HepG2 (cell line): ENCODE results near the gene ADCK2. TPM values are rescaled to one million over a fixed set of nuclear protein-coding genes. Genes with fewer than 3 reads are reported as not detected.

ENCODE experiments used
- AGO2 ChIP-seq: fragments of 200-400 bp; formaldehyde crosslinking; optimal IDR thresholded peaks from 2 replicates; pipeline ENCODE3; 2017; ENCODE audit warnings: mild to moderate bottlenecking, low read depth, low read length, moderate library complexity
- ARNT ChIP-seq: fragments of 450-650 bp; IDR thresholded peaks from 2 replicates; pipeline ENCODE4 v1.6.1; 2017
- ARNT2 ChIP-seq: sonication (generic); formaldehyde crosslinking; IDR thresholded peaks from 2 replicates; pipeline ENCODE4 v1.8.0; 2022; ENCODE audit warnings: mild to moderate bottlenecking, low read depth, missing genetic modification reagents, moderate library complexity
- CBFB ChIP-seq: sonication (generic); formaldehyde crosslinking; IDR thresholded peaks from 2 replicates; pipeline ENCODE4 v1.4.0; 2020; ENCODE audit warnings: missing genetic modification reagents
- FOXC1 ChIP-seq: sonication (generic); formaldehyde crosslinking; IDR thresholded peaks from 2 replicates; pipeline ENCODE4 v1.8.0; 2022; ENCODE audit warnings: mild to moderate bottlenecking, missing genetic modification reagents, borderline replicate concordance
- HMGA1 ChIP-seq: sonication (generic); formaldehyde crosslinking; conservative IDR thresholded peaks from 2 replicates; pipeline ENCODE4 v1.4.0; 2020; ENCODE audit warnings: missing genetic modification reagents
- KAT8 ChIP-seq: IDR thresholded peaks from 2 replicates; pipeline ENCODE4 v1.6.1; 2016; ENCODE audit warnings: missing genetic modification reagents, missing compliant biosample characterization
- LCORL ChIP-seq, 2 experiments: fragments of 450-650 bp in 1 of 2; sonication (generic) in 1 of 2; formaldehyde crosslinking in 1 of 2; IDR thresholded peaks; 2 replicates each; pipeline versions ENCODE4 v1.5.0 to v1.6.1; 2017 to 2020; ENCODE audit warnings: antibody characterized with exemption in 1 of 2, missing genetic modification reagents in 1 of 2
- NFYC ChIP-seq: IDR thresholded peaks from 2 replicates; pipeline ENCODE4 v1.6.1; 2016; ENCODE audit warnings: missing genetic modification reagents, missing compliant biosample characterization
- NRL ChIP-seq: sonication (generic); formaldehyde crosslinking; IDR thresholded peaks from 2 replicates; pipeline ENCODE4 v1.5.0; 2020; ENCODE audit warnings: missing genetic modification reagents, mild to moderate bottlenecking, moderate library complexity, borderline replicate concordance
- PLSCR1 ChIP-seq: sonication (generic); formaldehyde crosslinking; IDR thresholded peaks from 2 replicates; pipeline ENCODE4 v1.5.0; 2020; ENCODE audit warnings: missing genetic modification reagents, mild to moderate bottlenecking, borderline replicate concordance
- POLR2AphosphoS2 ChIP-seq: IDR thresholded peaks from 2 replicates; pipeline ENCODE4 v1.6.1; 2011; ENCODE audit warnings: low read depth, low read length, improper control_type of control experiment
- RNF2 ChIP-seq: fragments of 450-650 bp; conservative IDR thresholded peaks from 2 replicates; pipeline ENCODE4 v1.6.1; 2016; ENCODE audit warnings: low read depth
- SMAD9 ChIP-seq: sonication (generic); formaldehyde crosslinking; IDR thresholded peaks from 2 replicates; pipeline ENCODE4 v1.5.1; 2020; ENCODE audit warnings: mild to moderate bottlenecking, missing genetic modification reagents
- SP5 ChIP-seq: IDR thresholded peaks from 2 replicates; pipeline ENCODE4 v1.6.1; 2016; ENCODE audit warnings: low read depth, borderline replicate concordance
- TEAD2 ChIP-seq: sonication (generic); formaldehyde crosslinking; IDR thresholded peaks from 2 replicates; pipeline ENCODE4 v1.9.0; 2021; ENCODE audit warnings: missing genetic modification reagents
- THAP11 ChIP-seq: IDR thresholded peaks from 2 replicates; pipeline ENCODE4 v1.6.1; 2016; ENCODE audit warnings: missing biosample characterization, missing genetic modification reagents
- ZFP37 ChIP-seq: sonication (generic); formaldehyde crosslinking; IDR thresholded peaks from 2 replicates; pipeline ENCODE4 v1.4.0; 2020; ENCODE audit warnings: missing genetic modification reagents, borderline replicate concordance
- ZFY ChIP-seq: sonication (generic); formaldehyde crosslinking; IDR thresholded peaks from 2 replicates; pipeline ENCODE4 v1.4.0; 2020; ENCODE audit warnings: missing genetic modification reagents
- ZNF292 ChIP-seq: sonication (generic); formaldehyde crosslinking; IDR thresholded peaks from 2 replicates; pipeline ENCODE4 v1.8.1; 2022; ENCODE audit warnings: mild to moderate bottlenecking, low read depth, missing genetic modification reagents, borderline replicate concordance
- ZNF354B ChIP-seq: sonication (generic); formaldehyde crosslinking; IDR thresholded peaks from 2 replicates; pipeline ENCODE4 v1.8.0; 2022; ENCODE audit warnings: mild to moderate bottlenecking, missing genetic modification reagents
- ZNF367 ChIP-seq: sonication (generic); formaldehyde crosslinking; IDR thresholded peaks from 2 replicates; pipeline ENCODE4 v1.4.0; 2020; ENCODE audit warnings: missing genetic modification reagents, borderline replicate concordance
- ZNF549 ChIP-seq: sonication (generic); formaldehyde crosslinking; IDR thresholded peaks from 2 replicates; pipeline ENCODE4 v1.5.0; 2020; ENCODE audit warnings: missing genetic modification reagents
- ZNF562 ChIP-seq: sonication (generic); formaldehyde crosslinking; IDR thresholded peaks from 2 replicates; pipeline ENCODE4 v1.8.0; 2022; ENCODE audit warnings: missing genetic modification reagents, borderline replicate concordance
- ZNF672 ChIP-seq: sonication (generic); formaldehyde crosslinking; IDR thresholded peaks from 2 replicates; pipeline ENCODE4 v1.8.1; 2022; ENCODE audit warnings: missing genetic modification reagents
- ZNF883 ChIP-seq: sonication (generic); formaldehyde crosslinking; IDR thresholded peaks from 2 replicates; pipeline ENCODE4 v1.5.1; 2020; ENCODE audit warnings: mild to moderate bottlenecking, missing genetic modification reagents; ENCODE audit errors: not compliant biosample characterization
- polyA plus RNA-seq, 8 experiments: library from polyadenylated mRNA; depleted of rRNA in 3 of 8; stranded (reverse) in 7 of 8; unstranded in 1 of 8; fragments of >200 nt; fragmentation: Illumina TruSeq in 4 of 8; extraction: Trizol in 4 of 8; gene quantifications; 2 replicates each; pipeline versions ENCODE4 v1.2.1 to v1.2.3, GENCODE V29; 2011 to 2016; ENCODE audit warnings: low read depth in 4 of 8, missing spikeins in 1 of 8, mixed read lengths in 1 of 8; ENCODE audit not compliant: insufficient read depth in 1 of 8
- total RNA-seq, 5 experiments: library from RNA; depleted of rRNA; stranded (reverse); fragments of >200 nt; fragmentation: Illumina TruSeq; extraction: Trizol; gene quantifications; 2 replicates each; pipeline ENCODE4 v1.2.3, GENCODE V29; 2016; ENCODE audit warnings: low read depth in 1 of 5
- TF ChIP-seq, protein P1 (sequence below): sonication (generic); formaldehyde crosslinking; IDR thresholded peaks from 2 replicates; pipeline ENCODE4 v1.4.0; 2020; ENCODE audit warnings: mild to moderate bottlenecking, missing genetic modification reagents

The ADCK2 gene
- total and polyA plus RNA-seq, 2 of the 13 experiments (the other 11 are each of a cell fraction or from before 2014, with no cell fraction given), result 8.6 to 18.8 TPM

- TF ChIP-seq PLSCR1 (CRISPR knock-in tag), result no peak
- TF ChIP-seq POLR2AphosphoS2, result no peak
- TF ChIP-seq HMGA1 (CRISPR knock-in tag), result no peak
- 0 out of 2 replicates have a peak, but pooled peaks have one; percentile 31 for TF ChIP-seq TEAD2
- no peak for TF ChIP-seq ZNF549 (CRISPR knock-in tag)
- TF ChIP-seq LCORL (IDR thresholded peaks at IDR 0.05), result no peak
- 0 out of 2 replicates have a peak, but pooled peaks have one; percentile 30 for TF ChIP-seq LCORL (CRISPR knock-in tag; IDR thresholded peaks at IDR 0.05)
- no peak for TF ChIP-seq ARNT
- no peak for TF ChIP-seq ZFP37 (CRISPR knock-in tag)
- TF ChIP-seq ZNF883 (CRISPR knock-in tag), result no peak
- 0 out of 2 replicates have a peak, but pooled peaks have one; percentile 29 for TF ChIP-seq FOXC1
- no peak for TF ChIP-seq ZNF367 (CRISPR knock-in tag)
- TF ChIP-seq NRL (CRISPR knock-in tag), result no peak
- peak; percentile 10 for TF ChIP-seq AGO2
- no peak for TF ChIP-seq ZNF292 (CRISPR knock-in tag)
- 0 out of 2 replicates have a peak, but pooled peaks have one; percentile 59 for TF ChIP-seq ARNT2 (CRISPR knock-in tag)
- TF ChIP-seq, protein P1, sequence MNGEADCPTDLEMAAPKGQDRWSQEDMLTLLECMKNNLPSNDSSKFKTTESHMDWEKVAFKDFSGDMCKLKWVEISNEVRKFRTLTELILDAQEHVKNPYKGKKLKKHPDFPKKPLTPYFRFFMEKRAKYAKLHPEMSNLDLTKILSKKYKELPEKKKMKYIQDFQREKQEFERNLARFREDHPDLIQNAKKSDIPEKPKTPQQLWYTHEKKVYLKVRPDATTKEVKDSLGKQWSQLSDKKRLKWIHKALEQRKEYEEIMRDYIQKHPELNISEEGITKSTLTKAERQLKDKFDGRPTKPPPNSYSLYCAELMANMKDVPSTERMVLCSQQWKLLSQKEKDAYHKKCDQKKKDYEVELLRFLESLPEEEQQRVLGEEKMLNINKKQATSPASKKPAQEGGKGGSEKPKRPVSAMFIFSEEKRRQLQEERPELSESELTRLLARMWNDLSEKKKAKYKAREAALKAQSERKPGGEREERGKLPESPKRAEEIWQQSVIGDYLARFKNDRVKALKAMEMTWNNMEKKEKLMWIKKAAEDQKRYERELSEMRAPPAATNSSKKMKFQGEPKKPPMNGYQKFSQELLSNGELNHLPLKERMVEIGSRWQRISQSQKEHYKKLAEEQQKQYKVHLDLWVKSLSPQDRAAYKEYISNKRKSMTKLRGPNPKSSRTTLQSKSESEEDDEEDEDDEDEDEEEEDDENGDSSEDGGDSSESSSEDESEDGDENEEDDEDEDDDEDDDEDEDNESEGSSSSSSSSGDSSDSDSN (CRISPR knock-in tag), result peak; percentile 76
- TF ChIP-seq NFYC (CRISPR knock-in tag), result no peak
- 0 out of 2 replicates have a peak, but pooled peaks have one; percentile 24 for TF ChIP-seq CBFB (CRISPR knock-in tag)
- TF ChIP-seq THAP11 (CRISPR knock-in tag), result no peak
- TF ChIP-seq ZNF354B, result no peak
- TF ChIP-seq ZFY, result peak; percentile 85
- TF ChIP-seq SMAD9, result no peak
- no peak for TF ChIP-seq ZNF672 (CRISPR knock-in tag)
- TF ChIP-seq KAT8 (CRISPR knock-in tag), result no peak
- no peak for TF ChIP-seq SP5 (CRISPR knock-in tag)
- TF ChIP-seq ZNF562 (CRISPR knock-in tag), result no peak
- 0 out of 2 replicates have a peak, but pooled peaks have one; percentile 53 for TF ChIP-seq RNF2
Observed at GRCh38 chr7:140673063-140673773, 473 bp downstream of the ADCK2 start (continued).
